ENCODE results near the gene ICA1. TPM values are rescaled to one million over a fixed set of nuclear protein-coding genes. Genes with fewer than 3 reads are reported as not detected.

ICA1 gene
- total RNA-seq, 1 experiment from 2014 or later, result 31.5 TPM

DNA sequence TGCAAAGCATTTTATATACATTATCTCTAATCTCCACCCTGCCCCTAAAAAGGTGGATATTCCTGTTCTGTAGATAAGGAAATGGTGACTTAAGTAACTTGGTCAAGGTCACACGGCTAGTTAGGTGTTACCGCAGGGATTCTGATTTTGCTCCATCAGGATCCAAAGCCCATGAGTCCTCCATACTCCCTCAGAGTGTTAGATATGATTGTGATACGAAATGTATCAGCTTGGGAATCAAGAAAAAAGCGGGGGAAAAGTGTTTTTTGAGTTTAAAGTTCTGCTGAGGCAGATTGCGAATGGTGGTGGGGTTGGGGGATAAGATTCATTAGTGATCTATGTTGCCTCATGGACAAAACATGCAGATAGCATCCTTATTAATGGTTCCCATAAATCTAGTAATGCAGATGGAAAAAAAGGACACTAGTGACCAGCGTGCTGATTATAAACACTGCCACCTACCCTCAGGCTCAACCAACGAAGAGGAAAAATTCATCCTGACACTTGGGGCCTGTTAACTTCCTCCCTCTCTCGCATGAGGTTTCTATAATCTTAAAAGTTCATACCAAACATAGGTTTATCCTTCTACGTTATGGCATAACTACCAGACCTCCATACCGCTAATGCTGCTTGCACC, 2.3 kb downstream of the ICA1 start:
- H3K4me3 Mint-ChIP-seq (ENCODE audit: unreplicated experiment), result no peak overlapping the region
- POLR2A ChIA-PET, result interaction anchor here (1.4 to 2.7 kb wide), 3 partner anchors 8 to 619 kb away, joined by 5 to 13 read pairs (median 8); partner anchors contain the start of gene UMAD1
- no peaks in the 10 kb centered on the region for H3K4me1 Mint-ChIP-seq (ENCODE audit: insufficient read depth, unreplicated experiment)
- H3K27ac Mint-ChIP-seq (ENCODE audit: low read depth, unreplicated experiment), result no peak overlapping the region
- no peak for DNase-seq (ENCODE audit: unreplicated experiment)
- H3K36me3 Mint-ChIP-seq (ENCODE audit: insufficient read depth, unreplicated experiment), result no peaks in the 10 kb centered on the region
- no TSS peak for BruUV-seq (replicated peaks)
- CTCF ChIA-PET, result no interaction called here
- no peak for TF ChIP-seq CTCF (IDR thresholded peaks at IDR 0.05; ENCODE audit: unreplicated experiment)
- H3K9me3 Mint-ChIP-seq (ENCODE audit: unreplicated experiment), result no peaks in the 10 kb centered on the region
- H3K27me3 Mint-ChIP-seq (ENCODE audit: insufficient read depth, unreplicated experiment), result no peaks in the 10 kb centered on the region
- intact Hi-C loops (cut with micrococcal nuclease), result no loop called here

- BruUV-seq (replicated peaks), result no TSS peak
- intact Hi-C loops (cut with micrococcal nuclease), result no loop called here
- no peak overlapping the region for H3K27ac Mint-ChIP-seq (ENCODE audit: low read depth, unreplicated experiment)
- H3K4me3 Mint-ChIP-seq (ENCODE audit: unreplicated experiment), result no peak overlapping the region
- no peaks in the 10 kb centered on the region for H3K4me1 Mint-ChIP-seq (ENCODE audit: insufficient read depth, unreplicated experiment)
- POLR2A ChIA-PET, result no interaction called here
- no peak for TF ChIP-seq CTCF (IDR thresholded peaks at IDR 0.05; ENCODE audit: unreplicated experiment)
- H3K27me3 Mint-ChIP-seq (ENCODE audit: insufficient read depth, unreplicated experiment), result no peaks in the 10 kb centered on the region
- CTCF ChIA-PET, result no interaction called here
- no peaks in the 10 kb centered on the region for H3K9me3 Mint-ChIP-seq (ENCODE audit: unreplicated experiment)
- no peak for DNase-seq (ENCODE audit: unreplicated experiment)
- H3K36me3 Mint-ChIP-seq (ENCODE audit: insufficient read depth, unreplicated experiment), result no peaks in the 10 kb centered on the region
Measured at GRCh38 chr7:8258734-8259133, 3.2 kb downstream of the ICA1 start.

GRCh38 chr7:8258166-8258565, 3.8 kb downstream of the ICA1 start:
- BruUV-seq (replicated peaks), result no TSS peak
- H3K4me3 Mint-ChIP-seq (ENCODE audit: unreplicated experiment), result no peak overlapping the region
- intact Hi-C loops (cut with micrococcal nuclease), result no loop called here
- no peaks in the 10 kb centered on the region for H3K9me3 Mint-ChIP-seq (ENCODE audit: unreplicated experiment)
- no peak for DNase-seq (ENCODE audit: unreplicated experiment)
- no peaks in the 10 kb centered on the region for H3K4me1 Mint-ChIP-seq (ENCODE audit: insufficient read depth, unreplicated experiment)
- no peak for TF ChIP-seq CTCF (IDR thresholded peaks at IDR 0.05; ENCODE audit: unreplicated experiment)
- H3K27ac Mint-ChIP-seq (ENCODE audit: low read depth, unreplicated experiment), result no peak overlapping the region
- no peaks in the 10 kb centered on the region for H3K36me3 Mint-ChIP-seq (ENCODE audit: insufficient read depth, unreplicated experiment)
- H3K27me3 Mint-ChIP-seq (ENCODE audit: insufficient read depth, unreplicated experiment), result no peaks in the 10 kb centered on the region
- ChIA-PET CTCF (no interaction called here), POLR2A (no interaction called here)

GRCh38 chr7:8255680-8256655, 6.0 kb downstream of the ICA1 start:
- Mint-ChIP-seq H3K4me1 (ENCODE audit: insufficient read depth, unreplicated experiment) (no peaks in the 10 kb centered on the region), H3K4me3 (ENCODE audit: unreplicated experiment) (no peak overlapping the region), H3K27ac (ENCODE audit: low read depth, unreplicated experiment) (no peak overlapping the region), H3K9me3 (ENCODE audit: unreplicated experiment) (no peaks in the 10 kb centered on the region), H3K27me3 (ENCODE audit: insufficient read depth, unreplicated experiment) (no peaks in the 10 kb centered on the region), H3K36me3 (ENCODE audit: insufficient read depth, unreplicated experiment) (no peaks in the 10 kb centered on the region)
- intact Hi-C loops (cut with micrococcal nuclease), result no loop called here
- BruUV-seq (replicated peaks), result no TSS peak
- no peak for DNase-seq (ENCODE audit: unreplicated experiment)
- CTCF ChIA-PET, result interaction anchor here (0.6 to 0.8 kb wide), 4 partner anchors 16 to 103 kb away, joined by 3 read pairs; no protein-coding TSS in a partner anchor
- no peak for TF ChIP-seq CTCF (IDR thresholded peaks at IDR 0.05; ENCODE audit: unreplicated experiment)
- POLR2A ChIA-PET, result no interaction called here

Measured in MCF 10A (cell line).